WTC11 (cell line): ENCODE data around the gene PRR14L. TPM values are rescaled to one million over a fixed set of nuclear protein-coding genes. Genes with fewer than 3 reads are reported as not detected.

Source experiments
- ATAC-seq: fragments of 200-7000 bp; cut with Tn5 transposase; 2 replicates; pipeline ENCODE4 v1.10.0; 2021; ENCODE audit warnings: mild to moderate bottlenecking, moderate library complexity
- CTCF ChIA-PET: fragments of 300-600 bp; sonication (Branson Sonifier 250); formaldehyde crosslinking; loops from one replicate; lab custom pipeline; 2021; ENCODE audit warnings: antibody characterized with exemption; lab: Charles Lee
- POLR2A ChIA-PET: fragments of 350-600 bp; sonication (Branson Sonifier 250); formaldehyde crosslinking; loops from one replicate; lab custom pipeline; 2021; ENCODE audit warnings: antibody characterized with exemption; lab: Charles Lee
- DNase-seq: peaks from one replicate; pipeline ENCODE4 v3.0.0; 2021; ENCODE audit warnings: low spot score
- H3K27ac Mint-ChIP-seq: 2 replicates; pipeline ENCODE4 v1.8.0; 2021; ENCODE audit warnings: mixed read lengths
- H3K27me3 Mint-ChIP-seq: 2 replicates; pipeline ENCODE4 v1.8.0; 2021; ENCODE audit warnings: low read depth, mild to moderate bottlenecking, moderate library complexity, mixed read lengths
- H3K36me3 Mint-ChIP-seq: 2 replicates; pipeline ENCODE4 v1.8.0; 2021; ENCODE audit warnings: mixed read lengths
- H3K4me1 Mint-ChIP-seq: 2 replicates; pipeline ENCODE4 v1.8.0; 2022; ENCODE audit warnings: mixed read lengths
- H3K4me3 Mint-ChIP-seq: 2 replicates; pipeline ENCODE4 v1.8.0; 2021; ENCODE audit warnings: mild to moderate bottlenecking, moderate library complexity, mixed read lengths
- H3K9me3 Mint-ChIP-seq: 2 replicates; pipeline ENCODE4 v1.8.0; 2021; ENCODE audit warnings: mixed read lengths
- CDX4 ChIP-seq: fragments of 250-450 bp; sonication (Bioruptor Pico); IDR thresholded peaks from 2 replicates; pipeline ENCODE4 v1.9.0; 2021; ENCODE audit warnings: moderate library complexity, mild to moderate bottlenecking, inconsistent platforms, borderline replicate concordance
- CREM ChIP-seq: sonication (generic); formaldehyde crosslinking; IDR thresholded peaks from 2 replicates; pipeline ENCODE4 v1.8.1; 2022; ENCODE audit warnings: mild to moderate bottlenecking, missing genetic modification reagents, moderate library complexity
- ESRRA ChIP-seq: sonication (generic); formaldehyde crosslinking; IDR thresholded peaks from 2 replicates; pipeline ENCODE4 v1.8.1; 2022; ENCODE audit warnings: mild to moderate bottlenecking, missing genetic modification reagents, borderline replicate concordance
- FOXK1 ChIP-seq: sonication (generic); formaldehyde crosslinking; IDR thresholded peaks from 2 replicates; pipeline ENCODE4 v1.8.0; 2022; ENCODE audit warnings: mild to moderate bottlenecking, moderate library complexity, missing genetic modification reagents
- IRF1 ChIP-seq: sonication (generic); formaldehyde crosslinking; IDR thresholded peaks from 2 replicates; pipeline ENCODE4 v1.8.0; 2023; ENCODE audit warnings: missing genetic modification reagents
- MAX ChIP-seq: sonication (generic); formaldehyde crosslinking; IDR thresholded peaks from 2 replicates; pipeline ENCODE4 v1.8.0; 2022; ENCODE audit warnings: mild to moderate bottlenecking, missing genetic modification reagents
- MXD4 ChIP-seq: fragments of 250-450 bp; sonication (Bioruptor Pico); IDR thresholded peaks from 2 replicates; pipeline ENCODE4 v1.8.0; 2021; ENCODE audit warnings: mild to moderate bottlenecking, moderate library complexity, borderline replicate concordance
- NFYB ChIP-seq: sonication (generic); formaldehyde crosslinking; conservative IDR thresholded peaks from 2 replicates; pipeline ENCODE4 v1.8.0; 2022; ENCODE audit warnings: low read depth, missing genetic modification reagents
- SOX15 ChIP-seq: fragments of 250-450 bp; sonication (Bioruptor Pico); IDR thresholded peaks from 2 replicates; pipeline ENCODE4 v1.9.0; 2021; ENCODE audit warnings: mild to moderate bottlenecking
- TEAD1 ChIP-seq: sonication (generic); formaldehyde crosslinking; IDR thresholded peaks from 2 replicates; pipeline ENCODE4 v1.8.0; 2022; ENCODE audit warnings: mild to moderate bottlenecking, missing genetic modification reagents
- USF1 ChIP-seq: sonication (generic); formaldehyde crosslinking; IDR thresholded peaks from 2 replicates; pipeline ENCODE4 v1.8.0; 2022; ENCODE audit warnings: mild to moderate bottlenecking, missing genetic modification reagents
- ZBTB43 ChIP-seq: sonication (generic); formaldehyde crosslinking; IDR thresholded peaks from 2 replicates; pipeline ENCODE4 v1.8.1; 2023; ENCODE audit warnings: mild to moderate bottlenecking, missing genetic modification reagents
- ZNF219 ChIP-seq: sonication (generic); formaldehyde crosslinking; IDR thresholded peaks from 2 replicates; pipeline ENCODE4 v1.8.0; 2023; ENCODE audit warnings: missing genetic modification reagents, mild to moderate bottlenecking, borderline replicate concordance
- ZNF232 ChIP-seq: sonication (generic); formaldehyde crosslinking; IDR thresholded peaks from 2 replicates; pipeline ENCODE4 v1.8.0; 2022; ENCODE audit warnings: mild to moderate bottlenecking, missing genetic modification reagents
- ZNF263 ChIP-seq: sonication (generic); formaldehyde crosslinking; IDR thresholded peaks from 2 replicates; pipeline ENCODE4 v1.8.1; 2022; ENCODE audit warnings: low read depth, mild to moderate bottlenecking, moderate library complexity, missing genetic modification reagents
- ZNF317 ChIP-seq: sonication (generic); formaldehyde crosslinking; IDR thresholded peaks from 2 replicates; pipeline ENCODE4 v1.8.1; 2023; ENCODE audit warnings: low read depth, mild to moderate bottlenecking, moderate library complexity, missing genetic modification reagents, borderline replicate concordance
- ZNF416 ChIP-seq: fragments of 250-450 bp; sonication (Bioruptor Pico); IDR thresholded peaks from 2 replicates; pipeline ENCODE4 v1.9.0; 2021; ENCODE audit warnings: mild to moderate bottlenecking, inconsistent platforms
- total RNA-seq: library from RNA; stranded (reverse); gene quantifications from 3 replicates; pipeline ENCODE4 v1.2.3, GENCODE V29; 2021
- TF ChIP-seq, protein P1 (sequence below): fragments of 250-450 bp; sonication (Bioruptor Pico); IDR thresholded peaks from 2 replicates; pipeline ENCODE4 v2.1.2; 2022; ENCODE audit warnings: mild to moderate bottlenecking, moderate library complexity
- TF ChIP-seq, protein P2 (sequence below): sonication (generic); formaldehyde crosslinking; IDR thresholded peaks from 2 replicates; pipeline ENCODE4 v1.8.1; 2022; ENCODE audit warnings: mild to moderate bottlenecking, missing genetic modification reagents, moderate library complexity, borderline replicate concordance
- TF ChIP-seq, protein P3 (sequence below): sonication (generic); formaldehyde crosslinking; IDR thresholded peaks from 2 replicates; pipeline ENCODE4 v1.8.0; 2023; ENCODE audit warnings: missing genetic modification reagents, mild to moderate bottlenecking, borderline replicate concordance

PRR14L gene
- total RNA-seq, 1 experiment from 2014 or later = 90.1 TPM

DNA sequence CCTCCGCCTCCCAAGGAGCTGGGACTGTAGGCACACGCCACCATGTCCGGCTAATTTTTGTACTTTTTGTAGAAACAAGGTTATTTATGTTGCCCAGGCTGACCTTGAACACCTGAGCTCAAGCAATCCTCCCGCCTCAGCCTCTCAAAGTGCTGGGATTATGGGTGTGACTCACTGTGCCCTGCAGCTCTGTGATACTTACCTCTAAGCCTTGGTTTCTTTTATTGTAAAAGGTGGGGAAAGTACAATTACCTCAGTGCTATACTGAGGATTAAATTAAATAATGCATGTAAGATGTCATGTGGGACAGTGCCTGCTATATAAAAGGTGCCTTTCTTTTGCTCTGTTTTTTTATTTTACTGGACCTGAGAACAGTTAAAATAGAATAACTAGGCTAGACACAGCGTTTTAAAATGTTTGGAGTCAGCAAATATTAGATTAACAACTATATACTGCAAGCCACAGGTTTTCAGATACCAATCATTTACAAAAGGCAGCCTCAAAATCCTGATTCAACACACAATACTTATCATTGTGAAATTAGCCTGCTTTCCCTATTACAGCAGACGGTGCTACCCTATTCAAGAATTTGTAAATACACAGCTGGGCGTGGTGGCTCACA lies 30.0 kb downstream of the PRR14L start:
- no peak for DNase-seq
- TF ChIP-seq CREM (CRISPR knock-in tag) = no peak
- no peak for TF ChIP-seq ZNF416 (CRISPR knock-in tag)
- TF ChIP-seq, protein P1, sequence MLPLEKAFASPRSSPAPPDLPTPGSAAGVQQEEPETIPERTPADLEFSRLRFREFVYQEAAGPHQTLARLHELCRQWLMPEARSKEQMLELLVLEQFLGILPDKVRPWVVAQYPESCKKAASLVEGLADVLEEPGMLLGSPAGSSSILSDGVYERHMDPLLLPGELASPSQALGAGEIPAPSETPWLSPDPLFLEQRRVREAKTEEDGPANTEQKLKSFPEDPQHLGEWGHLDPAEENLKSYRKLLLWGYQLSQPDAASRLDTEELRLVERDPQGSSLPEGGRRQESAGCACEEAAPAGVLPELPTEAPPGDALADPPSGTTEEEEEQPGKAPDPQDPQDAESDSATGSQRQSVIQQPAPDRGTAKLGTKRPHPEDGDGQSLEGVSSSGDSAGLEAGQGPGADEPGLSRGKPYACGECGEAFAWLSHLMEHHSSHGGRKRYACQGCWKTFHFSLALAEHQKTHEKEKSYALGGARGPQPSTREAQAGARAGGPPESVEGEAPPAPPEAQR = no peak
- no peak for TF ChIP-seq IRF1 (CRISPR knock-in tag)
- no peak for TF ChIP-seq NFYB
- TF ChIP-seq SOX15 = no peak
- TF ChIP-seq ZNF219 (CRISPR knock-in tag) = no peak
- TF ChIP-seq, protein P2, sequence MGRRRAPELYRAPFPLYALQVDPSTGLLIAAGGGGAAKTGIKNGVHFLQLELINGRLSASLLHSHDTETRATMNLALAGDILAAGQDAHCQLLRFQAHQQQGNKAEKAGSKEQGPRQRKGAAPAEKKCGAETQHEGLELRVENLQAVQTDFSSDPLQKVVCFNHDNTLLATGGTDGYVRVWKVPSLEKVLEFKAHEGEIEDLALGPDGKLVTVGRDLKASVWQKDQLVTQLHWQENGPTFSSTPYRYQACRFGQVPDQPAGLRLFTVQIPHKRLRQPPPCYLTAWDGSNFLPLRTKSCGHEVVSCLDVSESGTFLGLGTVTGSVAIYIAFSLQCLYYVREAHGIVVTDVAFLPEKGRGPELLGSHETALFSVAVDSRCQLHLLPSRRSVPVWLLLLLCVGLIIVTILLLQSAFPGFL = no peak
- TF ChIP-seq CDX4 (CRISPR knock-in tag) = no peak
- TF ChIP-seq ZNF317 = no peak
- no peak for TF ChIP-seq ZNF232
- TF ChIP-seq ESRRA (CRISPR knock-in tag) = no peak
- TF ChIP-seq MXD4 (CRISPR knock-in tag) = no peak
- ATAC-seq = no peak
- ChIA-PET CTCF (interaction anchor here (0.7 to 2.7 kb wide), 2 partner anchors 250 to 1555 kb away, joined by 3 to 8 read pairs; no protein-coding TSS in a partner anchor), POLR2A (no interaction called here)
- Mint-ChIP-seq H3K27ac (no peak overlapping the region), H3K4me3 (no peak overlapping the region), H3K27me3 (no peaks in the 10 kb centered on the region), H3K36me3 (peaks cover 66% of the 10 kb centered on the region), H3K9me3 (no peaks in the 10 kb centered on the region; the same call in 1 of the 2 replicates), H3K4me1 (no peaks in the 10 kb centered on the region)

DNA sequence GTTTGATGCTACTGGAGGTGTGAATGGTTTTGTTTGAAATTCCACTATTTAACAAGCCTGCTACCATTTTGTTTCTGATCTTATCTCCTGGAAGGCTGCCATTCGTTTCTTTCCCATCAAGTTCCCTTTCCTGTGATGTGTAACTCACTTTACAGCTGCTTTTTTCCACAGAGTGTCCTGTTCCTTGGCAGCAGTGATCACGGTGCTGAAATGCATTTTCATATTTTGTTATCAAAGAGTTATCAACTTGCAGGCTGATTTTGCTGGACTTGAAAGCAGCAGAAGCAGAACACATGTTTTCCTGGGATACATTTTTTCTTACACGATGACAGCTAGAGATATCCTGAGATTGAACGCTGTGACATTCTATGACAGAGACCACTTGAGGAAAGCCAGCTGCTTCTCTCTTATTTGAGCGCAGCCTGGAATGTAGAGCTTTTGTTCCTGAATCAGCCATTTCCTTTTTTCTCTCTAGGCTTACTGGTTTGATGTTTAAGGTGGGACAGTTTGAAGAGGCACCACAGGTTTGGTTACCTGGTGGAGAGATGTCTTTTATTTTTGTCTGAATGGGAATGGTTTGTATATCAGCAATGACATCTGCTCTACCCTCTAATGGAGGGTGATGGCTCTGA lies 34.7 kb downstream of the PRR14L start:
- H3K27me3 Mint-ChIP-seq = no peaks in the 10 kb centered on the region
- H3K36me3 Mint-ChIP-seq = peaks cover 67% of the 10 kb centered on the region
- no peak overlapping the region for H3K27ac Mint-ChIP-seq
- ChIA-PET CTCF (no interaction called here), POLR2A (no interaction called here)
- ATAC-seq = no peak
- H3K9me3 Mint-ChIP-seq = no peaks in the 10 kb centered on the region
- H3K4me3 Mint-ChIP-seq = no peak overlapping the region
- no peaks in the 10 kb centered on the region for H3K4me1 Mint-ChIP-seq
- no peak for DNase-seq
- TF ChIP-seq CDX4 (CRISPR knock-in tag) = no peak
- no peak for TF ChIP-seq CREM (CRISPR knock-in tag)
- TF ChIP-seq, protein P3, sequence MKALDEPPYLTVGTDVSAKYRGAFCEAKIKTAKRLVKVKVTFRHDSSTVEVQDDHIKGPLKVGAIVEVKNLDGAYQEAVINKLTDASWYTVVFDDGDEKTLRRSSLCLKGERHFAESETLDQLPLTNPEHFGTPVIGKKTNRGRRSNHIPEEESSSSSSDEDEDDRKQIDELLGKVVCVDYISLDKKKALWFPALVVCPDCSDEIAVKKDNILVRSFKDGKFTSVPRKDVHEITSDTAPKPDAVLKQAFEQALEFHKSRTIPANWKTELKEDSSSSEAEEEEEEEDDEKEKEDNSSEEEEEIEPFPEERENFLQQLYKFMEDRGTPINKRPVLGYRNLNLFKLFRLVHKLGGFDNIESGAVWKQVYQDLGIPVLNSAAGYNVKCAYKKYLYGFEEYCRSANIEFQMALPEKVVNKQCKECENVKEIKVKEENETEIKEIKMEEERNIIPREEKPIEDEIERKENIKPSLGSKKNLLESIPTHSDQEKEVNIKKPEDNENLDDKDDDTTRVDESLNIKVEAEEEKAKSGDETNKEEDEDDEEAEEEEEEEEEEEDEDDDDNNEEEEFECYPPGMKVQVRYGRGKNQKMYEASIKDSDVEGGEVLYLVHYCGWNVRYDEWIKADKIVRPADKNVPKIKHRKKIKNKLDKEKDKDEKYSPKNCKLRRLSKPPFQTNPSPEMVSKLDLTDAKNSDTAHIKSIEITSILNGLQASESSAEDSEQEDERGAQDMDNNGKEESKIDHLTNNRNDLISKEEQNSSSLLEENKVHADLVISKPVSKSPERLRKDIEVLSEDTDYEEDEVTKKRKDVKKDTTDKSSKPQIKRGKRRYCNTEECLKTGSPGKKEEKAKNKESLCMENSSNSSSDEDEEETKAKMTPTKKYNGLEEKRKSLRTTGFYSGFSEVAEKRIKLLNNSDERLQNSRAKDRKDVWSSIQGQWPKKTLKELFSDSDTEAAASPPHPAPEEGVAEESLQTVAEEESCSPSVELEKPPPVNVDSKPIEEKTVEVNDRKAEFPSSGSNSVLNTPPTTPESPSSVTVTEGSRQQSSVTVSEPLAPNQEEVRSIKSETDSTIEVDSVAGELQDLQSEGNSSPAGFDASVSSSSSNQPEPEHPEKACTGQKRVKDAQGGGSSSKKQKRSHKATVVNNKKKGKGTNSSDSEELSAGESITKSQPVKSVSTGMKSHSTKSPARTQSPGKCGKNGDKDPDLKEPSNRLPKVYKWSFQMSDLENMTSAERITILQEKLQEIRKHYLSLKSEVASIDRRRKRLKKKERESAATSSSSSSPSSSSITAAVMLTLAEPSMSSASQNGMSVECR (CRISPR knock-in tag) = no peak
- TF ChIP-seq USF1 (CRISPR knock-in tag) = no peak
- TF ChIP-seq, protein P2 = no peak
- TF ChIP-seq FOXK1 (CRISPR knock-in tag) = no peak
- no peak for TF ChIP-seq ZBTB43
- TF ChIP-seq ZNF263 (CRISPR knock-in tag) = no peak
- TF ChIP-seq TEAD1 = no peak
- TF ChIP-seq MAX (CRISPR knock-in tag) = no peak
